ENCODE results near the gene PIK3R3.

PIK3R3 gene

DNA sequence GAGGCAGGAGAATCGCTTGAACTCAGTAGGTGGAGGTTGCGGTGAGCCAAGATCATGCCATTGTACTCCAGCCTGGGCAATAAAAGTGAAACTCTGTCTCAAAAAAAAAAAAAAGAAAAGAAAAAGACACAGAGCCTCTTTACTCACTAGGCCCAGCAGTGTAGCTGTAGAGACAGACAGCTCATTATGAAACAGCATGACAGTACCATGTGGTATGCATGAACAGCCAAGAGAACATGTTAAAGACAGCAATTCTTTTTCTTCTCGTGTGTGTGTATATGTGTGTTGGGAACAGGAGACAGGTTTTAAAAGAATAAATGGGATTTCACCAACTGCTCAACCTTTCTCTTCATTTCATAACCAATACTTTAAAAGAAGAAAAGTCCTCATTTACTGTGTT, 118.8 kb downstream of the PIK3R3 start:
- no peak for TF ChIP-seq YY1 (IDR thresholded peaks at IDR 0.05; ENCODE audit: low read depth)

GRCh38 chr1:46012236-46012635, 120.2 kb downstream of the PIK3R3 start:
- TF ChIP-seq TEAD4 (IDR thresholded peaks at IDR 0.05) (no peak), NFIC (IDR thresholded peaks at IDR 0.05) (no peak), CREB1 (IDR thresholded peaks at IDR 0.05; ENCODE audit: low read depth) (no peak), EP300 (IDR thresholded peaks at IDR 0.05; ENCODE audit: borderline replicate concordance) (no peak), TAF1 (IDR thresholded peaks at IDR 0.05; ENCODE audit: low read depth) (no peak), FOXM1 (IDR thresholded peaks at IDR 0.05; ENCODE audit: borderline replicate concordance, low read depth) (no peak), CEBPB (IDR thresholded peaks at IDR 0.05) (no peak), MAX (IDR thresholded peaks at IDR 0.05) (no peak), REST (IDR thresholded peaks at IDR 0.05; ENCODE audit: low read depth) (no peak), USF1 (IDR thresholded peaks at IDR 0.05) (no peak), ZBTB7A (IDR thresholded peaks at IDR 0.05; ENCODE audit: low read depth) (no peak), RAD21 (IDR thresholded peaks at IDR 0.05; ENCODE audit: low read depth) (no peak), YY1 (IDR thresholded peaks at IDR 0.05; ENCODE audit: low read depth) (no peak), TCF12 (IDR thresholded peaks at IDR 0.05; ENCODE audit: low read depth) (no peak), EGR1 (IDR thresholded peaks at IDR 0.05) (no peak)

DNA sequence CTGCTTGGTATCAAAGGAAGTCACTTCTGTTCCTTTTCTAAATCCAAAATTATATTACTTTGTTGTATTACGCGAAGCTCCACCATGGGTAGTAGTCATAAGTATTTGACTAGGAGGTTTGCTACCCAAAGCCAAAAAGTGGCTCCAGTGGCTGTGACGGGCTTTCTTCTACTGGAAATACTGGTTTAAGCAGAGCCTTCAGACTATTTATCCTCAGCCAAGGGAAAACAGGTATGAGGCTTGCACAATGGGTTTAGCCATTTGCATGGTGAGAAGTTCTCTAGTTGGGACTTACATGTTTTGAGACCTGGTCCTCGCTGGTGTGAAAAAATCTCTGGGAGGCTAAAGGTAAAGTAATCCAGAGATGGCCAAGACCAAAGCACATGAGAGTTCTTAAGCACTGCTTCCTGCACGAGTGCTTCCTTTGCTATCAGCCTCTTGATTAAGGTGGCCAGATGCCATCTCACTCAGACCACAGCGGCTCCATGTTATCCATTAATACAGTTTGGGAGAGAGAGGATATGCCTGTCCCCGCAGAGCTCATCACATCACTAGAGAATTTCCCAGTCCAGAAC, 121.2 kb downstream of the PIK3R3 start:
- TF ChIP-seq USF1 (IDR thresholded peaks at IDR 0.05) (no peak), EGR1 (IDR thresholded peaks at IDR 0.05) (no peak), TAF1 (IDR thresholded peaks at IDR 0.05; ENCODE audit: low read depth) (no peak), EP300 (IDR thresholded peaks at IDR 0.05; ENCODE audit: borderline replicate concordance) (no peak), FOXM1 (IDR thresholded peaks at IDR 0.05; ENCODE audit: borderline replicate concordance, low read depth) (no peak), TEAD4 (IDR thresholded peaks at IDR 0.05) (no peak), YY1 (IDR thresholded peaks at IDR 0.05; ENCODE audit: low read depth) (no peak), MAX (IDR thresholded peaks at IDR 0.05) (no peak), TCF12 (IDR thresholded peaks at IDR 0.05; ENCODE audit: low read depth) (no peak), ZBTB7A (IDR thresholded peaks at IDR 0.05; ENCODE audit: low read depth) (no peak), CEBPB (IDR thresholded peaks at IDR 0.05) (no peak), RAD21 (IDR thresholded peaks at IDR 0.05; ENCODE audit: low read depth) (no peak), CREB1 (IDR thresholded peaks at IDR 0.05; ENCODE audit: low read depth) (no peak), NFIC (IDR thresholded peaks at IDR 0.05) (no peak), REST (IDR thresholded peaks at IDR 0.05; ENCODE audit: low read depth) (no peak)

DNA sequence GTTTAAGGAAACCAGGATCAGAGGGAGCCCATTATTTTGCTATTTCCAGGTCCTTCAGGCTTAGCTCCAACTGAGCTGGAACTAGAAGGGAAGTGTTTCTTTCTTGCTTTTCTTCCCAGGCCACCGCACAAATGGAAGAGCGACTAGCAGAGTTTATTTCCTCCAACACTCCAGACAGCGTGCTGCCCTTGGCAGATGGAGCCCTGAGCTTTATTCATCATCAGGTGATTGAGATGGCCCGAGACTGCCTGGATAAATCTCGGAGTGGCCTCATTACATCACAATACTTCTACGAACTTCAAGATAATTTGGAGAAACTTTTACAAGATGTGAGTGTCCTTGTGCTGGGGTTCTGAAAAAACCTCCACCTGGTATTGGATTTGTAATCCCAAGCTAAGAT, 121.8 kb downstream of the PIK3R3 start:
- no peak for TF ChIP-seq FOXM1 (IDR thresholded peaks at IDR 0.05; ENCODE audit: borderline replicate concordance, low read depth)
- TF ChIP-seq NFIC (IDR thresholded peaks at IDR 0.05): no peak
- no peak for TF ChIP-seq RAD21 (IDR thresholded peaks at IDR 0.05; ENCODE audit: low read depth)
- TF ChIP-seq YY1 (IDR thresholded peaks at IDR 0.05; ENCODE audit: low read depth): no peak
- no peak for TF ChIP-seq USF1 (IDR thresholded peaks at IDR 0.05)
- no peak for TF ChIP-seq TCF12 (IDR thresholded peaks at IDR 0.05; ENCODE audit: low read depth)
- TF ChIP-seq ZBTB7A (IDR thresholded peaks at IDR 0.05; ENCODE audit: low read depth): no peak
- TF ChIP-seq CREB1 (IDR thresholded peaks at IDR 0.05; ENCODE audit: low read depth): no peak
- TF ChIP-seq TEAD4 (IDR thresholded peaks at IDR 0.05): no peak

GRCh38 chr1:46008585-46008984, 123.8 kb downstream of the PIK3R3 start:
- no peak for TF ChIP-seq REST (IDR thresholded peaks at IDR 0.05; ENCODE audit: low read depth)
- TF ChIP-seq TAF1 (IDR thresholded peaks at IDR 0.05; ENCODE audit: low read depth): no peak
- TF ChIP-seq MAX (IDR thresholded peaks at IDR 0.05): no peak
- TF ChIP-seq RAD21 (IDR thresholded peaks at IDR 0.05; ENCODE audit: low read depth): no peak
- no peak for TF ChIP-seq EGR1 (IDR thresholded peaks at IDR 0.05)
- no peak for TF ChIP-seq TEAD4 (IDR thresholded peaks at IDR 0.05)
- TF ChIP-seq ZBTB7A (IDR thresholded peaks at IDR 0.05; ENCODE audit: low read depth): no peak
- no peak for TF ChIP-seq NFIC (IDR thresholded peaks at IDR 0.05)
- TF ChIP-seq USF1 (IDR thresholded peaks at IDR 0.05): no peak
- TF ChIP-seq FOXM1 (IDR thresholded peaks at IDR 0.05; ENCODE audit: borderline replicate concordance, low read depth): no peak
- TF ChIP-seq CEBPB (IDR thresholded peaks at IDR 0.05): no peak
- no peak for TF ChIP-seq YY1 (IDR thresholded peaks at IDR 0.05; ENCODE audit: low read depth)
- no peak for TF ChIP-seq TCF12 (IDR thresholded peaks at IDR 0.05; ENCODE audit: low read depth)

Measured in Ishikawa (cell line).